HFFc6 (cell line): ENCODE measurements around the gene TBC1D14. TPM values are rescaled to one million over a fixed set of nuclear protein-coding genes. Genes with fewer than 3 reads are reported as not detected.
A peak's percentile ranks its signal among the peaks of the same experiment; 100 is the strongest.

Source experiments
- DNase-seq: peaks from one replicate; pipeline ENCODE4 v3.0.0-alpha.2; 2018
- H3K27ac Mint-ChIP-seq: 2 replicates; pipeline ENCODE4 v1.8.0; 2020; ENCODE audit warnings: mild to moderate bottlenecking, mixed read lengths
- H3K27me3 Mint-ChIP-seq: 2 replicates; pipeline ENCODE4 v1.8.0; 2021; ENCODE audit warnings: mild to moderate bottlenecking, moderate library complexity, mixed read lengths; ENCODE audit not compliant: insufficient read depth
- H3K36me3 Mint-ChIP-seq: 2 replicates; pipeline ENCODE4 v1.8.0; 2021; ENCODE audit warnings: low read depth, mixed read lengths
- H3K4me1 Mint-ChIP-seq: 2 replicates; pipeline ENCODE4 v1.8.0; 2020; ENCODE audit warnings: low read depth, mixed read lengths
- H3K4me3 Mint-ChIP-seq: 2 replicates; pipeline ENCODE4 v1.8.0; 2020; ENCODE audit warnings: mild to moderate bottlenecking, moderate library complexity, mixed read lengths
- H3K9me3 Mint-ChIP-seq: 2 replicates; pipeline ENCODE4 v1.8.0; 2020; ENCODE audit warnings: mild to moderate bottlenecking, mixed read lengths
- total RNA-seq, 6 experiments: library from RNA; stranded (reverse); fragmentation: NEBNext Ultra II Directional; extraction: Animal tissue kit (Norgen Biotek cat#: 25700); gene quantifications; 2 replicates in 1 of 6; 3 replicates in 5 of 6; pipeline ENCODE4 v1.2.3, GENCODE V29; 2021
- TF ChIP-seq, protein P1 (sequence below): fragments of 200-600 bp; sonication (generic); IDR thresholded peaks from 2 replicates; pipeline ENCODE4 v1.5.0; 2021; ENCODE audit warnings: antibody characterized with exemption, mild to moderate bottlenecking

The TBC1D14 gene
- total RNA-seq, 6 experiments from 2014 or later: 23.3 to 32.5 (median 27.9) TPM

GRCh38 chr4:6988016-6988715, 78.5 kb downstream of the TBC1D14 start:
- Mint-ChIP-seq H3K4me1 (peaks cover 72% of the 10 kb centered on the region), H3K27me3 (no peaks in the 10 kb centered on the region; the same call in none of the 2 replicates), H3K4me3 (peak overlapping the region; percentile 99), H3K9me3 (no peaks in the 10 kb centered on the region), H3K27ac (peak overlapping the region; percentile 94), H3K36me3 (peaks cover 6% of the 10 kb centered on the region; the same call in 1 of the 2 replicates)
- DNase-seq: no peak
- TF ChIP-seq, protein P1, sequence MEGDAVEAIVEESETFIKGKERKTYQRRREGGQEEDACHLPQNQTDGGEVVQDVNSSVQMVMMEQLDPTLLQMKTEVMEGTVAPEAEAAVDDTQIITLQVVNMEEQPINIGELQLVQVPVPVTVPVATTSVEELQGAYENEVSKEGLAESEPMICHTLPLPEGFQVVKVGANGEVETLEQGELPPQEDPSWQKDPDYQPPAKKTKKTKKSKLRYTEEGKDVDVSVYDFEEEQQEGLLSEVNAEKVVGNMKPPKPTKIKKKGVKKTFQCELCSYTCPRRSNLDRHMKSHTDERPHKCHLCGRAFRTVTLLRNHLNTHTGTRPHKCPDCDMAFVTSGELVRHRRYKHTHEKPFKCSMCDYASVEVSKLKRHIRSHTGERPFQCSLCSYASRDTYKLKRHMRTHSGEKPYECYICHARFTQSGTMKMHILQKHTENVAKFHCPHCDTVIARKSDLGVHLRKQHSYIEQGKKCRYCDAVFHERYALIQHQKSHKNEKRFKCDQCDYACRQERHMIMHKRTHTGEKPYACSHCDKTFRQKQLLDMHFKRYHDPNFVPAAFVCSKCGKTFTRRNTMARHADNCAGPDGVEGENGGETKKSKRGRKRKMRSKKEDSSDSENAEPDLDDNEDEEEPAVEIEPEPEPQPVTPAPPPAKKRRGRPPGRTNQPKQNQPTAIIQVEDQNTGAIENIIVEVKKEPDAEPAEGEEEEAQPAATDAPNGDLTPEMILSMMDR: no peak

- DNase-seq: no peak
- peak overlapping the region; percentile 99 for H3K4me3 Mint-ChIP-seq
- H3K4me1 Mint-ChIP-seq: peaks cover 77% of the 10 kb centered on the region
- no peaks in the 10 kb centered on the region for H3K9me3 Mint-ChIP-seq
- no peaks in the 10 kb centered on the region; the same call in none of the 2 replicates for H3K27me3 Mint-ChIP-seq
- TF ChIP-seq, protein P1: no peak
- H3K36me3 Mint-ChIP-seq: peaks cover 6% of the 10 kb centered on the region; the same call in 1 of the 2 replicates
- H3K27ac Mint-ChIP-seq: peak overlapping the region; percentile 31; the same call in 1 of the 2 replicates
Observed at GRCh38 chr4:6989331-6989923, 79.8 kb downstream of the TBC1D14 start.

DNA sequence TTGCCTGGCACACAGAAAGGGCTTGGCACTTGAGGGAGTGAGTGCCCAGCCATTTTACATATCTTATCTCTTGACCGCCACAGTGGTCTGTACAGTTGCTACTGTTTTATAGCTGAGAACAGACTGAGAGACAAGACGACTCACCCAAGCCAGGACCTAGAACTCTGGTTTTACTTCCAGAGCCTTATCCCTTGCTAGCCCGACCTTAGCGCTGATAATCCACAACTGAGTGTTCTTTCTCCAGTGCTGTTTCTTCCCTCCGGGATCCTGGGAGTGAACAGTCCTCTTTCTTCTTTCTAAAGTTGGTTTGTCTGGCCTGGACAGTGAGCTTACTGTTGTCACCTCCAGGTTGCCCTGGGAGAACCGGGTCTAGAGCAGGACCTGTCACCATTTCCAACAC, 81.0 kb downstream of the TBC1D14 start:
- no peaks in the 10 kb centered on the region for H3K9me3 Mint-ChIP-seq
- H3K27ac Mint-ChIP-seq: peak overlapping the region; percentile 87; the same call in 1 of the 2 replicates

DNA sequence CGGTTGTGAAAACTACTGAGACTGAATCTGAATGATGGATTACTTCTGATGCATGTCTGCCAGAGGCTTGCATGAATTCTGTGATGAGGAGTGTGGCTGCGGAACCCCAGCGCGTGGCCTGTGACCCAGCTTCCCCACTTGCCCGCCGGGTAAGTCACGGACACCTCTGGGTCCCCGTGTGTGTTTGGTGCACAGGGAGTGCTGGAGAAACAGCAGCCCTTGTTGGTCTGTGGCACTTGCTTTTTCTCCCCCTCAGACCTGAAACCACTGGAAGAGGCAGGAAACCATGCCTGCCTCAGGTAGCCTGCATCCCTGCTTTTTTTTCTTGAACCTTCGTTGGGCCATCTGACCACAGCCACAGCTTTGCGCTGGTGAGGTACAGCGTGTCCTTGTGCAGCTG, 81.6 kb downstream of the TBC1D14 start:
- H3K4me1 Mint-ChIP-seq: peaks cover 58% of the 10 kb centered on the region
- DNase-seq: no peak
- peak overlapping the region; percentile 87 for H3K27ac Mint-ChIP-seq
- H3K9me3 Mint-ChIP-seq: no peaks in the 10 kb centered on the region
- TF ChIP-seq, protein P1: no peak
- peaks cover 6% of the 10 kb centered on the region; the same call in 1 of the 2 replicates for H3K36me3 Mint-ChIP-seq
- H3K4me3 Mint-ChIP-seq: peak overlapping the region; percentile 80; the same call in 1 of the 2 replicates
- H3K27me3 Mint-ChIP-seq: no peaks in the 10 kb centered on the region; the same call in none of the 2 replicates

More for the DNA sequence above, 81.0 kb downstream of the TBC1D14 start:
- peaks cover 6% of the 10 kb centered on the region; the same call in 1 of the 2 replicates for H3K36me3 Mint-ChIP-seq
- no peaks in the 10 kb centered on the region; the same call in none of the 2 replicates for H3K27me3 Mint-ChIP-seq
- DNase-seq: no peak
- TF ChIP-seq, protein P1: no peak
- peaks cover 64% of the 10 kb centered on the region for H3K4me1 Mint-ChIP-seq
- H3K4me3 Mint-ChIP-seq: no peak overlapping the region

DNA sequence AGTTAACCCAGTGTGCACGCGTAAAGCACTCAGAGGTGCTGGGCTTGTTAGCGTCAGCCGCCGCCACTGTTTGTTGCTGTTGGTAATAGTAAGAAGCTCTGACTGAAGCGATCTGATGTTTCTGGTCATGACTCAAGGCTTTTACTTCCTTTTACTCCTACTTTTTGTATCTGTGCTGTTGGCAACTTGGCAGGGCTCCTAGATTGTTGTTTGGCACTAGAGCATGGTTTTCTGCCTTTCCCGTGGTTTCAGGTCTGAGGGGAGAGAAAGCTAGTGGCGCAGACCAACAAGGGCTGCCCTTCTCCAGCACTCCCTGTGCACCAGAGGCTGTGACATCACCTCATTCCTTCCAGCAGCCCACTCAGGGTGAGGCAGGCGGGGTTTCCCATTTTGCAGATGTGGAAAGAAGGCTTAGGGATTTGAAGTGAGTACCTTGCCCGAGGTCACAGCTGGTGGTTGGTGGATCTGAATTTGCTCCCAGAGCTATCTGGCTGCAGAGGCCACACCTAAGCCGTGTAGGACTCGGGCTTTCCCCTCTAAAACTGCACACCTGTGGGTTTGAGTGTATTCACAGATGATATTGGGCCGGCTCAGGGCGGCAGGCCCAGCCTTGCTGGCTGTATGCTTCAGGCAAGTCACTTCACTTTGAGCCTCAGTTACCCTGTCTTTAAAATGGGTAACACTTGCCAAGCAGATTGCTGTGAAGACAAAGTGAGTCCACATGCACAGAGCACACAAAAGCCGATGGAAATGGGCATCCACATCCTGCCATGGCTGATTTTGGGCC, 82.3 kb downstream of the TBC1D14 start:
- peaks cover 53% of the 10 kb centered on the region for H3K4me1 Mint-ChIP-seq
- peaks cover 6% of the 10 kb centered on the region; the same call in 1 of the 2 replicates for H3K36me3 Mint-ChIP-seq
- H3K27me3 Mint-ChIP-seq: no peaks in the 10 kb centered on the region; the same call in none of the 2 replicates
- peak overlapping the region; percentile 80; the same call in 1 of the 2 replicates for H3K4me3 Mint-ChIP-seq
- DNase-seq: peak; percentile 76
- H3K9me3 Mint-ChIP-seq: no peaks in the 10 kb centered on the region
- peak overlapping the region; percentile 87 for H3K27ac Mint-ChIP-seq
- TF ChIP-seq, protein P1: no peak
